Stimulated activated CD4-positive, alpha-beta T cell treated with anti-CD3 and anti-CD28 coated beads, Interleukin-4, amount 100 ng/mL, for 1 hour (primary cell): ENCODE data around the gene ACTN3.
"Not testable (repeated sequence)": the region's sequence is repeated elsewhere in the genome, so short reads cannot be mapped to it uniquely, and the experiment has no call there.

Source experiments
- DNase-seq: peaks from one replicate; pipeline ENCODE4 v3.0.0-alpha.2; 2020

The ACTN3 gene

DNA sequence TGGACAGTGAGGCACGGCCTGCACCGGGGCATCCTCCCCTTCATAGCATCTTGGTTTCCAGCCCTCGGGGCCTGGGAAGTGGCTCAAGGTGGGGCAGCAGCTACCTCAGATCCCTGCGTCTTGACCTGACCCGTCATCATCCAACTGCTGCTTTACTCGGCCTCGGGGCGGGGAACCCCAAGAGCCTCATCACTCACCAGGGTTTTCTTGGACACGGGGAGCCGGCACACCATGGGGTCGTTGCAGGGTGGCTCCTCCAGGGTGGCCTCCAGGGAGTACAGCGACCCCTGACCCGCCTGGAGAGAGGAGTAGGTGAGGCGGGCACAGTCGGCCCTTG is 21.1 kb downstream of the ACTN3 start:
- no peak for DNase-seq

GRCh38 chr11:66568124-66568916 is 21.6 kb downstream of the ACTN3 start, which contains the start of gene CTSF:
Gene CTSF, minus strand, starts transcription at chr11:66568606. Its CDS starts 120 bp downstream, at chr11:66568486.
- DNase-seq, result peak; percentile 77

DNA sequence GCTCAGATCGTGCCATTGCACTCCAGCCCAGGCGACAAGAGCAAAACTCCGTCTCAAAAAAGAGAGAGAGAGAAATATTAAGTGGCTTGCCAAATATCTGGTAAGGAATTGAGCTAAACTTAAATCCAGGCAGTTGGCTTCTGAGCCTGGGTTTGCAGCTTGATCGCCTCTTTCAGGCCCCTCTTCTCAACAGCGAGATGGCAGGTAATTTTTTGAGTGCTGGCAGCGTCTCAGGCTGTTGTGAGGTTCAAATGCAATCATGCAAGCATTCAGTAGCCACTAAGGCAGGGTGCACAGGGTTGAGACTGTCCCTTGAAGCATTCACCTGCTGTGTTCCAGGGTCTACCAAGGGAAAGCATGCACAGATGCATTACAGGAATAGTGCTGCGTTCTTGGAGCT is 22.4 kb downstream of the ACTN3 start:
- no peak for DNase-seq

- no peak for DNase-seq
These were observed 23.6 kb downstream of the ACTN3 start for GRCh38 chr11:66570079-66570849.

DNA sequence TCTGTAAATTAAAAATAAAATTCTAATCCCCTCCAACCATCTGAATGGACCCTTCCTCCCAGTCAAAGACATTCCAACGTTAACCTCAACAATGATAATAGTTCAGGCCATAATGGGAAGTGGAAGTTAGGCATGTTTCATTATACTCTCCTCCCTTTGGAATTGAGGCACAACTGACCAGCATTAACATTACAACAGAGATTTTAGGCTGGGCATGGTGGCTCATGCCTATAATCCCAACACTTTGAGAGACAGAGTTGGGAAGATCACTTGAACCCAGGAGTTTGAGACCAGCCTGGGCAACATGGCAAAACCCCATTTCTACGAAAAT is 24.1 kb downstream of the ACTN3 start:
- DNase-seq, result no peak

DNA sequence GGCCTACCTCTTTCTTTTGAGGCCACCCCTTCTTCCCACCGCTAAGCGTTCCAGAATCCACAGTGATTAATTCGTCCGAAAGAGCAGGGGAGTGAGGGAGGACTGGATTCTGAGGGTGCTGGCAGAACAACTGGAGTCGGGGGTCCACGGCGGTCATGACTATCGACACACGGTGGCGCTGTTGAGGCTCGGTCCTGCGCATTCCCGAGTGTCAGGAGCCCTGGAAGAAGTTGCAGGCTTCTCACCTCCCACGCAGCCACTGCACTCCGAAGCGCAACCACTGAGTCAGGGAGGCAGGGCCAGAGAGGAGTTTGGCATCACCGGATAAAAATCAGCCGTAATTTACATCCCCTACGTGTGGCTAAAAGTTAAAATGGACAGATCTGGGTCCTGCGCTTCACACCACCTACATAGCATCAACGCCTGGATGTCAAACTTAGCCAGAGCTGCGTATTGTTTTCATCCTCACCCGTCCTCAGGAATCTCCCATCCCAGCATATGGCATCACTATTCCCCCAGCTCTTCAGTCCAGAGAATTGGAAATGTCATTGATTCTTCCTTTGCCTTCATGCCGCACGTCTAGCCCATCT is 32.4 kb downstream of the ACTN3 start:
- DNase-seq, result peak; percentile 83

- no peak for DNase-seq
These were observed 34.1 kb downstream of the ACTN3 start for GRCh38 chr11:66580803-66581202.

DNA sequence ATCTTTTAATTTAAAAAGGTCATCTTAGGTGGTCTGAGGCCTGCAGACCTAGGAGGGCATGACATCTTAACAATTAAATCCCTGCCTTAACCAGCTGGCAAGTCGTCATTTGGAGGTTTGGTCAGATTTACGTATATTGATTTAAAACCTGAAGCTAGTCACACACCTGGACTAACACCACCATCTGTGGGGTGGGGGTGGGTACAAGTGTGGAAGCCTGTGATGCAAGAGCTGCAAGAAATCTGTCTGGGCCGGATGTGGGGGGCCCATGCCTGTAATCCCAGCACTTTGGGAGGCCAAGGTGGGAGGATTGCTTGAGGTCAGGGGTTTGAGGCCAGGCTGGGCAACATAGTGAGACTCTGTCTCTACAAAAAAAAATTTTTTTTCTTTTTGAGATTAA is 34.6 kb downstream of the ACTN3 start:
- DNase-seq, result no peak

GRCh38 chr11:66582565-66583147 is 36.0 kb downstream of the ACTN3 start:
- not testable (repeated sequence) for DNase-seq

DNA sequence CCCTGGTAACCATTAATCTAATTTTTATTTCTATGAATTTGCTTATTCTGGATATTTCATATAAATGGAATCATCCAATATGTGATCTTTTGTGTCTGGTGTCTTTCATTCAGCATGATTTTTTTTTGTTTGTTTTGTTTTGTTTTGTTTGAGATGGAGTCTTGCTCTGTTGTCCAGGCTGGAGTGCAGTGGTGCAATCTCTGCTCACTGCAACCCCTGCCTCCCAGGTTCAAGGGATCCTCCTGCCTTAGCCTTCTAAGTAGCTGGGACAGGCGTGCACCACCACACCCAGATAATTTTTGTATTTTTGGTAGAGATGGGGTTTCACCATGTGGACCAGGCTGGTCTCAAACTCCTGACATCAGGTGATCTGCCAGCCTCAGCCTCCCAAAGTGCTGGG is 38.7 kb downstream of the ACTN3 start:
- not testable (repeated sequence) for DNase-seq

DNA sequence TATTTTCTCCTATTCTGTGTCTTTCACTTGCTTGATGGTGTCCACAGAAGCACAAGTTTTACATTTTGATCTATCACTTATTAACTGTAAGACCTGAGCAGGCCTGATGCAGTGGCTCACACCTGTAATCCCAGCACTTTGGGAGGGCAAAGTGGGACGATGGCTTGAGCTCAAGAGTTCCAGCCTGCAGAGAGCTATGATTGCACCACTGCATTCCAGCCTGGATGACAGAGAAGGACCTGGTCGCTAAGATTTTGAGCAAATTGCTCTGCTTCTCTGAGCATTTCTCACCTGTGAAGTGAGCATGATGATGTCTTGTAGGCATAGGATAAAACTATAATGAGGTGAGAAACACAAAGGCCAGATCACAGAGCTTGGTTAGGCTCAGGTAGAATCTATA is 39.4 kb downstream of the ACTN3 start:
- no peak for DNase-seq

GRCh38 chr11:66589315-66589714 is 42.6 kb downstream of the ACTN3 start:
- not testable (repeated sequence) for DNase-seq

GRCh38 chr11:66589996-66590675 is 43.4 kb downstream of the ACTN3 start:
- DNase-seq, result no peak

DNA sequence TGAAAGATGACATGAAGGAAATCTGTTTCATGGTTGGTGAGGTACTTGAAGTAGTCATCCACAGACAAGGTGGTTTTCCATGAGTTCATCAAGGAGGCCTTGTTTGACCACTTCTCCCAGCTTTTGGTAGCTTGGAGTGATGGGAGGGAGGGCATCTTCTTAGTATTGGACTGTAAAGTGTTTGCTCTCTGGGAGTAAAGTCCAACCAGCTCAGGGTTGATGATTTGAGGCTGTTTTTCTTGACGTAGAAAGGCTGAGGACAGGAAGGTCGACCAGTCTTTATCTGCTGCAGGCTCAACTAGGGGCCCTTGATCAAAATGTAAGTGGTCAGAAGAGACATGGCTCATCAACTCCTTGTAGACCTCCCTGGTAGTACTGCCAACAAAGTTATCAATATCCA is 44.5 kb downstream of the ACTN3 start:
- no peak for DNase-seq

DNA sequence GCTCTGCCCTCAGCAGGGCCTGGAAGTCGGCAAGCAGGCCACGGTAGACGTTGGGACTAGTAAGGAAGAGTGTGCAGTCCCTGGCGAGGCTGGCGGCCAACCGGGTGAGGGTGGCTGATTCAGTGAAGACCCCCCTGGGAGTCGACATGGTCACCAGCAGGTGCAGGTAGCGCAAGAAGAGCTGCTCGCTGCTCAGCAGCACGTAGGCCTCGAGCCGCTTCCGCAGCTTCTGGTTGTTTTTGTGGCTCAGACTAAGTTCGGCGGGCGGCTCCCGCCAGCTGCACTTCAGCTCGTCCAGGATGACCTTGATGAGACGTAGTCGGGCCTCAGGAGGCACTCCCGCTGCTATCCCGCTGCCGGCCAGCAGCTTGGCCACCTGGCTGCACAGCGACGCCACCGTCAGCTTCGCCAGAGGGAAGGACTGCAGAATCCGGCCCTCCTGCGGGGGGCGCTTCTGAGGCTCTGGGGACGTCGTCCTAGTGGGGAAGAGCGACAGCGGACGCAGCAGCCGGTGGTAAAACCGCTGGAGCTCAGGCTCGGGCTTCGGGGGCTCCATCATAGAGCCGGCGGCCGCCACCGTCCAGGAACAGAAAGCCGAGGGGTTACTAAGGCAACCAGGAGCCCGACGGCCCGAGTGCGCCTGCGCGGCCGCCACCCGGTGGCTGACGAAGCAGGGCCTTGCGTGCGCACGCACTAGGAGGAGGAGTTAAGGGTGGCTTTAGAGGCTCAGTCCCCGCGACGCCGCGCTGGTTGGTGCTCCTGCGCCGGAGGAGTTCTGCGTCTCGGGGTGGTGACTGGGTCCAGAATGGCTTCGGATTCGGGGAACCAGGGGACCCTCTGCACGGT is 46.0 kb downstream of the ACTN3 start, which contains the start of the genes CCDC87 and CCS:
CCDC87 (minus strand) TSS at position 607 of the 846 bp plus-strand sequence; CDS start at position 559, 48 bp downstream.
CCS (plus strand) TSS at position 729 of the 846 bp plus-strand sequence; CDS start at position 806, 77 bp downstream.
- peak; percentile 100 for DNase-seq

GRCh38 chr11:66593303-66593635 is 46.6 kb downstream of the ACTN3 start:
- DNase-seq, result no peak

DNA sequence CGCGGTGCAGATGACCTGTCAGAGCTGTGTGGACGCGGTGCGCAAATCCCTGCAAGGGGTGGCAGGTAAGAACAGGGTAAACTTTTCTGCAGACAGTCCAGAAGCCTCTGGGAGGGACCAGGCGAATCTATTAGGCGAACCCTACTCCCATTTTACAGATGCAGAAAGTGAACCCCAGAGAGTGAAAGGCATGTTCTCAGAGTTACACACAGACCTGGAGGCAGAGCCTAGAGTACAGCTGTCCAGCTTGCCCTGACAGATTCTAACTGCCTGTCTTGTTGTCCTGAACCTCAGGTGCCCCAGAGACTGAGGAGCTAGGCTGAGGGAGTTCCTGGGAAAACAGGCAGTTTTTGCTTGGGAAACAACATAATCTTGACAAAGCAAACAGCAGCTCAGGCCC is 46.9 kb downstream of the ACTN3 start:
- DNase-seq, result no peak

GRCh38 chr11:66595245-66595904 is 48.7 kb downstream of the ACTN3 start:
- DNase-seq, result no peak

DNA sequence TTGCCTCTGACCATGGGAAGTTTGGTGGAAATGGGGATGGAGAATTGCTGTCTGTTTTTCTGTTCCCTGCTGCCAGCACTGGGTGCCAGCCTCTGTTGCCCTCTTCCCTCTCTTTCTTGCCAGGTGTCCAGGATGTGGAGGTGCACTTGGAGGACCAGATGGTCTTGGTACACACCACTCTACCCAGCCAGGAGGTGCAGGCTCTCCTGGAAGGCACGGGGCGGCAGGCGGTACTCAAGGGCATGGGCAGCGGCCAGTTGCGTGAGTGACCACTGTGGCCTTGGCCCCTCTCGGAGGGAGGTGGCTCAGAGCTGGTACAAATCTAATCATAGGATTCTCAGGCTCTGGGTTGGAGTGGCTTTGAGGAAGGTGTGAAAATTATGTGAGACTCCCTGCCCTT is 52.3 kb downstream of the ACTN3 start:
- DNase-seq, result no peak

DNA sequence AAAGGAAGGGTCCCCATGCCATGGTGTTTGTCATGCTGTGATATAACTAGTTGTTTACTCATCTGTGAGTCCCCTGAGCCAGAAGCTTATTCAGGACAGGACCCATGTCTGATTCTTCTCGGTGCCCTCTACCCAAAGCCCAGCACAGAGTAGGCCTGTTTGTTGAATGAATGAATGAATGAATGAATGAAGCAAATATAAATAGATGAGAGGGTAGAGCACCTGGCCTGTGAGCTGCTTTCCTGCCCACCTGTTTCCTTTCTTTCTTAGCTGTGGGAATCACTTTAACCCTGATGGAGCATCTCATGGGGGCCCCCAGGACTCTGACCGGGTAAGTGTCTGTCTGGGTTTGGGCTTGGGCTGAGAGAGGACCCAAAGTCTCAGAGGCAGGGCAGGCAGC is 53.5 kb downstream of the ACTN3 start:
- no peak for DNase-seq

DNA sequence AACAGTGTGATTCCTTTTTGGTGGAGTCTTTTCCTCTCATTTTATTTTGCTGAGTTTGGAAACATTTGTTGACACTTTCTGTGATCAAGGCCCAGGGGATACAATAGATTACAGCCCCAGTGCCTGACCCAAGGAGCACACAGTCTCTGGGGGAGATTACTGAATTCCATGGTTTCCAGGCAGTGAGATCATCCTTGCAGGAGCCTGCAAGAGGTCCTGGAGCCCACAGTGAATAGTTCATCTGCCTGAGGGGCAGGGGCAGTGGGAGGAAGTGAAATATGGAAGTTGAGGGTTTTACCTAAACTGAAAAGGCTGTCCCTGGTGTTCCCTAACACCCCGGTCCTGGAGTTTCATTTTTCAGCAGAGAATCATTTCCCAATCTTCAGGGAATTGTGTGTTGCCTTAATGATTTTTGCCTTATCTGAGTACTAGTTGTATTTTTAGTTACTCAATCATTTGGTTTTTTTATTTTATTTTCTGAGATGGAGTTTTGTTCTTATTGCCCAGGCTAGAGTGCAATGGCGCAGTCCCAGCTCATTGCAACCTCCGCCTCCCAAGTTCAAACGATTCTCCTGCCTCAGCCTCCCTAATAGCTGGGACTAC is 54.0 kb downstream of the ACTN3 start:
- no peak for DNase-seq
